ENCODE results near the gene SLC35D3. TPM values are rescaled to one million over a fixed set of nuclear protein-coding genes. Genes with fewer than 3 reads are reported as not detected.

SLC35D3 gene
- total RNA-seq, 1 donor from 2014 or later, result not detected

DNA sequence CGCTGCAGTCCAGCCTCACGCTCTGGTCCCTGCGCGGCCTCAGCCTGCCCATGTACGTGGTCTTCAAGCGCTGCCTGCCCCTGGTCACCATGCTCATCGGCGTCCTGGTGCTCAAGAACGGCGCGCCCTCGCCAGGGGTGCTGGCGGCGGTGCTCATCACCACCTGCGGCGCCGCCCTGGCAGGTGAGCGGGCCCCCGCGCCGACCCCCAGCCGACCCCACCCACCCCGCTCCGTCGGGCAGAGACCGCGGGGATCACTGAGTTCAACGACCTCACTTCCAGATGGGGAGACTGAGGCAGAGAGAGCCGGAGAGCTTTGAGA, 545 bp downstream of the SLC35D3 start:
- Histone ChIP-seq H3K36me3 (ENCODE audit: control insufficient read depth in 3 of 3, insufficient read depth in 3 of 3, low read length in 3 of 3) (no peaks in the 10 kb centered on the region), H3K27me3 (ENCODE audit: control insufficient read depth in 3 of 3, insufficient read depth in 3 of 3, low read length in 3 of 3) (peaks cover 42 to 56% (median 46%) of the 10 kb centered on the region in 3 donors)

DNA sequence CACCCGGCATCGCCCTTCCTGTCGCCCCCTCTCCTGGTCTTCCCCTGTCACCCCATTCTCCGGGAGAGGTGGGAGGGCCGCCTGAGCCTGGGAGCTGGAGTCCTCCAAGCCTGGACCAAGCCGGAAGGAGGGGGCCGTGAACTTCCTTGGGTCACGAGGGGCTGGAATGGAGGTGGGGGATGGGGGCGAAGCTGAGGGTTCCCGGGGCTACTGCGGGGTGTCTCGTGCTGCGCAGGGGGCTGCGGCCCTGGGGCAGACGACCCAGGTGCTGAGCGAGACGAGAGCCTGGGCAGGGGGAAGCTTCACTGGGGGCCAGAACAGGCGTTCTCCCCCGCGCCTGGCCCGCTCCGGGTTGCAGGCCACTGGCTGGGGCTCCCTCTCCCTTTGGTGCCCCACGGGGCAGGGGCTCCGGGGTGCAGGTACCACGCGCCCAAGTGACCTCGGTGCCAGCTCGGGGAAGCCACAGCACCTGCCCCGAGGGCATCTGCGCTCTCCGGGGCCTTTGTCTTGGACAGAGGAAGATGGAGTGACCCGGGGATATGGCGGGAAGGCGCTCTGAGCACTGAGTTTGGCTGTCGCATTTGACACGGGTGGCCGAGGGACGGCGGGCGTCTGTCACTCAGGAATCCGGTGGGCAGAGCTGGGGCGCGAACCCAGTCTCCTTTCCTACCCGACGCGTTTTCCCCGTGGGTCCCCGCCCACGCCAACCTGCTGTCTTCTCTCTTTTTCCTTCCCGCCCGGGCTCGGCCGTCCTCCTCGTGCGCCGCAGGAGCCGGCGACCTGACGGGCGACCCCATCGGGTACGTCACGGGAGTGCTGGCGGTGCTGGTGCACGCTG, 1.2 kb downstream of the SLC35D3 start:
- Histone ChIP-seq H3K9ac (ENCODE audit: low read depth in 1 of 3, low read length in 3 of 3) (no peak overlapping the region), H3K36me3 (ENCODE audit: control insufficient read depth in 3 of 3, insufficient read depth in 3 of 3, low read length in 3 of 3) (no peaks in the 10 kb centered on the region), H3K27me3 (ENCODE audit: control insufficient read depth in 3 of 3, insufficient read depth in 3 of 3, low read length in 3 of 3) (peaks cover 42 to 56% (median 46%) of the 10 kb centered on the region in 3 donors), H3K4me3 (ENCODE audit: low read length in 3 of 3) (no peak overlapping the region), H3K27ac (ENCODE audit: low read depth, low read length) (no peak overlapping the region), H3K4me1 (ENCODE audit: control insufficient read depth in 3 of 3, insufficient read depth in 3 of 3, low read length in 3 of 3) (peaks cover 15 to 28% (median 27%) of the 10 kb centered on the region in 3 donors), H3K9me3 (ENCODE audit: control insufficient read depth in 3 of 3, low read length in 3 of 3) (no peaks in the 10 kb centered on the region)

More for the DNA sequence above, 545 bp downstream of the SLC35D3 start:
- no peak overlapping the region for H3K27ac ChIP-seq (ENCODE audit: low read depth, low read length)
- peak overlapping the region; percentile 43 to 64 (median 52) for H3K4me3 ChIP-seq (ENCODE audit: low read length in 3 of 3)
- peaks cover 15 to 28% (median 27%) of the 10 kb centered on the region in 3 donors for H3K4me1 ChIP-seq (ENCODE audit: control insufficient read depth in 3 of 3, insufficient read depth in 3 of 3, low read length in 3 of 3)
- no peak overlapping the region for H3K9ac ChIP-seq (ENCODE audit: low read depth in 1 of 3, low read length in 3 of 3)
- H3K9me3 ChIP-seq (ENCODE audit: control insufficient read depth in 3 of 3, low read length in 3 of 3), result no peaks in the 10 kb centered on the region

GRCh38 chr6:136923954-136924673, 2.0 kb downstream of the SLC35D3 start:
- H3K9me3 ChIP-seq (ENCODE audit: control insufficient read depth in 3 of 3, low read length in 3 of 3), result no peaks in the 10 kb centered on the region
- no peak overlapping the region for H3K27ac ChIP-seq (ENCODE audit: low read depth, low read length)
- H3K9ac ChIP-seq (ENCODE audit: low read depth in 1 of 3, low read length in 3 of 3), result no peak overlapping the region
- no peak overlapping the region for H3K4me3 ChIP-seq (ENCODE audit: low read length in 3 of 3)
- peaks cover 42 to 52% (median 46%) of the 10 kb centered on the region in 3 donors for H3K27me3 ChIP-seq (ENCODE audit: control insufficient read depth in 3 of 3, insufficient read depth in 3 of 3, low read length in 3 of 3)
- H3K36me3 ChIP-seq (ENCODE audit: control insufficient read depth in 3 of 3, insufficient read depth in 3 of 3, low read length in 3 of 3), result no peaks in the 10 kb centered on the region
- peaks cover 15 to 28% (median 27%) of the 10 kb centered on the region in 3 donors for H3K4me1 ChIP-seq (ENCODE audit: control insufficient read depth in 3 of 3, insufficient read depth in 3 of 3, low read length in 3 of 3)

DNA sequence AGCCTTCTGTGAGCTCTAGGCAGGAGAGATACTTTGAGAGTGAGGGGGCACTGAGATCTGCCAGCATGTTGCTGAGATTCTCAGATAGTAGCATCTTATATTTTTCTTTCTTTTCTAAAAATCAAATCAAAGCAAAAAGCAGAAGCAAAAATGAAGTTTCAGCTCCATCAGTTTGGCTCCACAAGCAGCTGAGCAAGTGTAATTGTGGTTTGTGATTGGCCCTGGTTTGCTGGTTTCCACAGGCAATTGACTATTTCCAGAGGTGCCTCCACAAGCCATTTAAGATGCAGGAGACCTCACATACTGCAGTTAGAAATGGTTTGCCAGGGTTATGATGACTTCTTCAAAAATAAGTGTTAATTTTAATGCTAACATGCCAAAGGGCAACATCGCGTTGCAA, 4.3 kb downstream of the SLC35D3 start:
- Histone ChIP-seq H3K27me3 (ENCODE audit: control insufficient read depth in 3 of 3, insufficient read depth in 3 of 3, low read length in 3 of 3) (peaks cover 28 to 31% (median 29%) of the 10 kb centered on the region in 3 donors), H3K9me3 (ENCODE audit: control insufficient read depth in 3 of 3, low read length in 3 of 3) (no peaks in the 10 kb centered on the region), H3K4me1 (ENCODE audit: control insufficient read depth in 3 of 3, insufficient read depth in 3 of 3, low read length in 3 of 3) (peaks cover 3 to 16% (median 15%) of the 10 kb centered on the region in 3 donors), H3K4me3 (ENCODE audit: low read length in 3 of 3) (no peak overlapping the region), H3K9ac (ENCODE audit: low read depth in 1 of 3, low read length in 3 of 3) (no peak overlapping the region), H3K36me3 (ENCODE audit: control insufficient read depth in 3 of 3, insufficient read depth in 3 of 3, low read length in 3 of 3) (no peaks in the 10 kb centered on the region), H3K27ac (ENCODE audit: low read depth, low read length) (no peak overlapping the region)

DNA sequence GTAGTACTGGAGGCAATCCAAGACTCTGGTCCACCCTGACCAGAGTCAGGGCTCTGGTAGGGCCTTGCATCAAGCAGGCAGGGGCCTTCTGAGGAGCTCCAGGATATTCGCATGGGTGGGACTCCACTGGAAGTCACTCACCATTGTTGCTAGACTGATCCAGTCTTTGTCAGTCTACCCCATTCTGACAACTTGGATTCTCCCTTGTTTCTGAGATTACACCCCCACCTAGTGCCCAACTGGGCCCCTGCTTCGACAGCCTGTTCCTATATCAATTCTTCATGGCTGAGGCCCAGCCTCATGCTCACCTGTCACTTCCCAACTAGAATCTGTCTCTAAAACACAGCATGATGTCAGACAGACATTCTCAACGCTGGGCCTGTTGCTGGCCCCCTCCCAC, 5.2 kb downstream of the SLC35D3 start:
- no peaks in the 10 kb centered on the region for H3K36me3 ChIP-seq (ENCODE audit: control insufficient read depth in 3 of 3, insufficient read depth in 3 of 3, low read length in 3 of 3)
- peaks cover 0 to 8% (median 8%) of the 10 kb centered on the region in 3 donors for H3K4me1 ChIP-seq (ENCODE audit: control insufficient read depth in 3 of 3, insufficient read depth in 3 of 3, low read length in 3 of 3)
- no peak overlapping the region for H3K27ac ChIP-seq (ENCODE audit: low read depth, low read length)
- no peaks in the 10 kb centered on the region for H3K9me3 ChIP-seq (ENCODE audit: control insufficient read depth in 3 of 3, low read length in 3 of 3)
- peaks cover 20 to 22% (median 22%) of the 10 kb centered on the region in 3 donors for H3K27me3 ChIP-seq (ENCODE audit: control insufficient read depth in 3 of 3, insufficient read depth in 3 of 3, low read length in 3 of 3)
- H3K4me3 ChIP-seq (ENCODE audit: low read length in 3 of 3), result no peak overlapping the region
- no peak overlapping the region for H3K9ac ChIP-seq (ENCODE audit: low read depth in 1 of 3, low read length in 3 of 3)

DNA sequence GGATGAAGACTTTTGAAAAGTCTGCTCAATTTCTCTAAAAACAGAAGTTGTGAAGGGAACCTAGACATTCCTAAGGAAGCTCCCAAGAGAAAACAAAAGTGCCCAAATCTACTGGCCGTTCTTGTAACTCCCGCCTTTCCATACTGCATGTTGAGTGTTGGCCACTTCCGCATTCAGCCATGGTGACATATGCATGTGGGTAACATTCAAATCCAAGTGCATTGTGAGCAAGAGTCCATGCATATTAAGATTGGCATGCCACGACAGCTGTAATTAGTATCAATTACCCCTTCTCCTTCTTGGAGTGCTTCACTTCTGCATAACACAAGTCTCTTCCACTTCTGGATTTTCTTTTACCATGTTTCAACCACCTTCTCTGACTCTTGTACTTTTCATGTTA, 8.4 kb downstream of the SLC35D3 start:
- Histone ChIP-seq H3K9ac (ENCODE audit: low read depth in 1 of 3, low read length in 3 of 3) (no peak overlapping the region), H3K9me3 (ENCODE audit: control insufficient read depth in 3 of 3, low read length in 3 of 3) (no peaks in the 10 kb centered on the region), H3K27ac (ENCODE audit: low read depth, low read length) (no peak overlapping the region), H3K36me3 (ENCODE audit: control insufficient read depth in 3 of 3, insufficient read depth in 3 of 3, low read length in 3 of 3) (no peaks in the 10 kb centered on the region), H3K27me3 (ENCODE audit: control insufficient read depth in 3 of 3, insufficient read depth in 3 of 3, low read length in 3 of 3) (peaks cover 0 to 4% (median 3%) of the 10 kb centered on the region in 3 donors), H3K4me1 (ENCODE audit: control insufficient read depth in 3 of 3, insufficient read depth in 3 of 3, low read length in 3 of 3) (no peaks in the 10 kb centered on the region), H3K4me3 (ENCODE audit: low read length in 3 of 3) (no peak overlapping the region)

GRCh38 chr6:136932599-136932998, 10.5 kb downstream of the SLC35D3 start:
- H3K36me3 ChIP-seq (ENCODE audit: control insufficient read depth in 3 of 3, insufficient read depth in 3 of 3, low read length in 3 of 3), result no peaks in the 10 kb centered on the region
- no peak overlapping the region for H3K4me3 ChIP-seq (ENCODE audit: low read length in 3 of 3)
- H3K27me3 ChIP-seq (ENCODE audit: control insufficient read depth in 3 of 3, insufficient read depth in 3 of 3, low read length in 3 of 3), result peaks cover 0 to 4% (median 3%) of the 10 kb centered on the region in 3 donors
- H3K27ac ChIP-seq (ENCODE audit: low read depth, low read length), result no peak overlapping the region
- H3K9ac ChIP-seq (ENCODE audit: low read depth in 1 of 3, low read length in 3 of 3), result no peak overlapping the region
- H3K9me3 ChIP-seq (ENCODE audit: control insufficient read depth in 3 of 3, low read length in 3 of 3), result no peaks in the 10 kb centered on the region
- H3K4me1 ChIP-seq (ENCODE audit: control insufficient read depth in 3 of 3, insufficient read depth in 3 of 3, low read length in 3 of 3), result no peaks in the 10 kb centered on the region

DNA sequence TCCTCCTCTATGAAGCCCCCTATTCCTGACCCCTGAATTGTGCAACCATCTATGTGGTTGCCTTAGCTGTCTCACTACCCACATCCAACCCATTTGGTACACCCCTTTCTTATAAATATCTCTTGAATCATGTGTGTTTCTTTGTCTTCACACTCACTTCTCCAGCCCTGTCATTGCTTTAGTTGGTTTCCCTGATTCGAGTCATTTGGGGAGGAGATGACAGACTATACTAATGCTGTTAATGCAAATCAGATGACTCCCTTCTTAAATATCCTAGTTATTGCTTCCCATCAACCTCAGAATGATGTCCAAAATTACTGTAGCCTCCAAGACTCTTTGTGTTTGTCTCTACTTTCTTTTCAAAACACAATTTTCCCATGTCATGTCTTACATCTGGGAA, 23.0 kb downstream of the SLC35D3 start:
- no peaks in the 10 kb centered on the region for H3K9me3 ChIP-seq (ENCODE audit: control insufficient read depth in 3 of 3, low read length in 3 of 3)
- H3K4me1 ChIP-seq (ENCODE audit: control insufficient read depth in 3 of 3, insufficient read depth in 3 of 3, low read length in 3 of 3), result no peaks in the 10 kb centered on the region
- no peaks in the 10 kb centered on the region for H3K27me3 ChIP-seq (ENCODE audit: control insufficient read depth in 3 of 3, insufficient read depth in 3 of 3, low read length in 3 of 3)
- H3K4me3 ChIP-seq (ENCODE audit: low read length in 3 of 3), result no peak overlapping the region
- H3K9ac ChIP-seq (ENCODE audit: low read depth in 1 of 3, low read length in 3 of 3), result no peak overlapping the region
- H3K27ac ChIP-seq (ENCODE audit: low read depth, low read length), result no peak overlapping the region
- no peaks in the 10 kb centered on the region for H3K36me3 ChIP-seq (ENCODE audit: control insufficient read depth in 3 of 3, insufficient read depth in 3 of 3, low read length in 3 of 3)

DNA sequence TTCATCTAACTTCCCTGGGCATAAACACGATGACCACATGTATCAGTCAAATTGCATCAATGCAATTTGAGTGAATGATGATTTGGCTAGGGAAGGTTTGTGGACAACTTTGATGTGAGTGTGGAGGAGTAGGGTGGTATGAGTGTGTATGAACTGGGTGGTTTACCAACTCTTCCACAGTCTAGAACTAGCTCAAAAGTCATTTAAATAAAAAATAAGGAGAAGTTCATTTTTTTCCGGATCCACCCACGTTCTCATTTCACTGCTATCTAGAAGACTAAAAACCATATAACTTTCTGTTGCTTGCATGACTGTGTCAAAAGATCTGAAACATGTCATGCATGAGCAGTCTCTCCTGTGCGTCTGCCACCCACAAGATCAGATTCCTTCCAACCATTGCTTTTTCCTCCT, 23.6 kb downstream of the SLC35D3 start:
- Histone ChIP-seq H3K27ac (ENCODE audit: low read depth, low read length) (no peak overlapping the region), H3K9ac (ENCODE audit: low read depth in 1 of 3, low read length in 3 of 3) (no peak overlapping the region), H3K9me3 (ENCODE audit: control insufficient read depth in 3 of 3, low read length in 3 of 3) (no peaks in the 10 kb centered on the region), H3K4me3 (ENCODE audit: low read length in 3 of 3) (no peak overlapping the region), H3K27me3 (ENCODE audit: control insufficient read depth in 3 of 3, insufficient read depth in 3 of 3, low read length in 3 of 3) (no peaks in the 10 kb centered on the region), H3K36me3 (ENCODE audit: control insufficient read depth in 3 of 3, insufficient read depth in 3 of 3, low read length in 3 of 3) (no peaks in the 10 kb centered on the region), H3K4me1 (ENCODE audit: control insufficient read depth in 3 of 3, insufficient read depth in 3 of 3, low read length in 3 of 3) (no peaks in the 10 kb centered on the region)

DNA sequence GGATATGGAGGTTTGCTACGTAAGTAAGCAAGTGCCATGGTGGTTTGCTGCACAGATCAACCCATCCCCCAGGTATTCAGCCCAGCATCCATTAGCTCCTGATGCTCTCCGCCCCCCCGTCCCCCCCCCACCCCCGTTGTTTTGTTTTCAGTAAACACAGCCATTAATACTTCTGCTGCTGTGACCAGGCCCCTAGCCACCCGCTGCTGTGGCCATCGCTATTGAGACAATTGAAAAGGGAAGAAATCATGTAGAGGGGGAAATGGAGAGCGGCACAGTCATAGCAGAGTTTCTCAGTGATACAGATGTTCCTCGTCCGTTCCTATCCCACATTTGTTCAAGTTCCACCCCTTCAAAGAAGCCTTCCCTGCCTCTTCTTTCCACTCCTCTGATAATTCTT, 24.9 kb downstream of the SLC35D3 start:
- Histone ChIP-seq H3K27ac (ENCODE audit: low read depth, low read length) (no peak overlapping the region), H3K4me3 (ENCODE audit: low read length in 3 of 3) (no peak overlapping the region), H3K36me3 (ENCODE audit: control insufficient read depth in 3 of 3, insufficient read depth in 3 of 3, low read length in 3 of 3) (no peaks in the 10 kb centered on the region), H3K9ac (ENCODE audit: low read depth in 1 of 3, low read length in 3 of 3) (no peak overlapping the region), H3K4me1 (ENCODE audit: control insufficient read depth in 3 of 3, insufficient read depth in 3 of 3, low read length in 3 of 3) (no peaks in the 10 kb centered on the region), H3K27me3 (ENCODE audit: control insufficient read depth in 3 of 3, insufficient read depth in 3 of 3, low read length in 3 of 3) (no peaks in the 10 kb centered on the region), H3K9me3 (ENCODE audit: control insufficient read depth in 3 of 3, low read length in 3 of 3) (no peaks in the 10 kb centered on the region)
